Spleen (tissue), 11 donors: ENCODE measurements around the gene AGO4. TPM values are rescaled to one million over a fixed set of nuclear protein-coding genes. Genes with fewer than 3 reads are reported as not detected.

Experiments
- DNase-seq: peaks from one replicate; pipeline ENCODE4 v3.0.0-alpha.2; 2020
- H3K27ac ChIP-seq, 8 donors: fragments of 200-600 bp; sonication (generic) in 7 of 8; 1 replicate in 4 of 8; 2 replicates in 4 of 8; pipeline versions ENCODE4 v1.5.0 to v1.8.0; 2016 to 2021; ENCODE audit warnings: inconsistent platforms in 4 of 8, mild to moderate bottlenecking in 4 of 8, moderate library complexity in 1 of 8
- H3K27me3 ChIP-seq, 7 donors: fragments of 200-600 bp; sonication (generic) in 6 of 7; replicated peaks in 1 of 7; 1 replicate in 4 of 7; 2 replicates in 3 of 7; pipeline versions ENCODE4 v1.5.0 to v1.8.0; 2016 to 2021; ENCODE audit warnings: inconsistent platforms in 3 of 7, mild to moderate bottlenecking in 1 of 7
- H3K36me3 ChIP-seq, 6 donors: fragments of 200-600 bp; sonication (generic) in 5 of 6; 1 replicate in 4 of 6; 2 replicates in 2 of 6; pipeline versions ENCODE4 v1.5.0 to v1.8.0; 2016 to 2021; ENCODE audit warnings: inconsistent platforms in 2 of 6
- H3K4me1 ChIP-seq, 6 donors: fragments of 200-600 bp; sonication (generic) in 5 of 6; 1 replicate in 3 of 6; 2 replicates in 3 of 6; pipeline versions ENCODE4 v1.5.0 to v1.8.0; 2016 to 2021; ENCODE audit warnings: inconsistent platforms in 3 of 6
- H3K4me3 ChIP-seq, 8 donors: fragments of 200-600 bp; sonication (generic) in 7 of 8; 1 replicate in 4 of 8; 2 replicates in 4 of 8; pipeline versions ENCODE4 v1.5.0 to v1.8.0; 2016 to 2021; ENCODE audit warnings: inconsistent platforms in 4 of 8, mild to moderate bottlenecking in 4 of 8, moderate library complexity in 2 of 8
- H3K9me3 ChIP-seq, 8 donors: fragments of 200-600 bp; sonication (generic) in 7 of 8; 1 replicate in 4 of 8; 2 replicates in 4 of 8; pipeline versions ENCODE4 v1.5.0 to v1.8.0; 2016 to 2021; ENCODE audit warnings: inconsistent platforms in 4 of 8
- POLR2A ChIP-seq, 3 donors: fragments of 450-650 bp; IDR thresholded peaks; one replicate each; pipeline ENCODE4 v1.5.1; 2017; ENCODE audit warnings: antibody characterized with exemption in 3 of 3, mild to moderate bottlenecking in 1 of 3
- POLR2AphosphoS5 ChIP-seq, 3 donors: sonication (generic); formaldehyde crosslinking; IDR thresholded peaks; one replicate each; pipeline ENCODE4 v1.5.1; 2017; ENCODE audit warnings: antibody characterized with exemption in 3 of 3
- WGBS, 5 donors: extraction: QIAGEN DNeasy Blood & Tissue Kit in 3 of 5; methylation state at CpG; one replicate each; pipeline versions ENCODE4 v1.1.5 to v1.1.7; 2013 to 2018; 5-methylcytosine and 5-hydroxymethylcytosine counted together
- intact Hi-C: fragments of 100-400 bp; cut with DNase I; formaldehyde crosslinking; loops from one replicate; pipeline ENCODE4 v1.15.0; 2023; ENCODE audit warnings: low total_unique reads
- polyA plus RNA-seq, 3 donors: library from polyadenylated mRNA; stranded (reverse); fragments of 200-250 nt; gene quantifications; one replicate each; pipeline ENCODE4 v1.2.1, GENCODE V29; 2013
- total RNA-seq, 7 donors: library from RNA; depleted of rRNA in 3 of 7; stranded (reverse); fragments of >200 nt in 3 of 7; fragmentation: NEBNext Ultra II Directional in 4 of 7; extraction: Animal tissue kit (Norgen Biotek cat#: 25700) in 4 of 7; gene quantifications; one replicate each; pipeline versions ENCODE4 v1.1.0 to v1.2.1, GENCODE V29; 2016 to 2021
- TF ChIP-seq, protein P1 (sequence below), 11 experiments: fragments of 200-600 bp in 7 of 11; fragments of 450-650 bp in 4 of 11; sonication (generic) in 4 of 11; IDR thresholded peaks in 8 of 11; conservative IDR thresholded peaks in 3 of 11; 1 replicate in 7 of 11; 2 replicates in 4 of 11; pipeline versions ENCODE4 v1.4.0 to v1.8.0; 2016 to 2021; ENCODE audit warnings: antibody characterized with exemption in 11 of 11, inconsistent platforms in 4 of 11, mild to moderate bottlenecking in 1 of 11
- donor health status: healthy with polysubstance abuse.
- donor health status: DM: no; HTN: no; CAD: no; lungs with moderate emphysema.
- donor health status: DM: no; HTN: no; CAD: no.
- donor health status: Bipolar disorder and iron deficiency.
- donor health status: healthy.
- donor health status: DM: no; HTN: no; CAD: no.
- donor health status: DM: yes; HTN: yes; CAD: no.

Gene AGO4
- total and polyA plus RNA-seq, 10 donors = 6.4 to 73.3 (median 31.7) TPM

DNA sequence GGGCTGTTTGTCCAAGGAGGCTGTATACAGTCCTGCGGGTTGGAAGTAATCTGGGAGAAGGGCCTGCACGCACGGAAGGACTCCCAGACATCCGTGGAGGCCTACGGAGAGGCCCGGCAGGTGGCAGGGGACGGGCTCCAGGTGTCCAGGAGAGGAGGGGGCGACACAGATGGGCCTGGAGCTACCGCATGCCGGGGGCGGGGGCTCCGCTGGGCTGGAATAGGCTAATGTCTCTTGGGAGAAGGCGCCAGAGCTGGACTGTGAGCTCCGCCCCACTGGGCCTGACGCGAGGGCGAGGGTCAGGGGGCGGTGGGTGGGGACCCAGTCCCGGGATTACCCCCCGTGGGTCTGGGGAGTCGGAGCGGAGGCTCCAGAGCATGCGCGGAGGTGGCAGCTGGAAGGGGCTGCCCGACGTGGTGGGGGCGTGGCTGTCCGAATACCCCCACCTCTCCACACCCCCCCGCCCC, 75.9 kb downstream of the AGO4 start:
- TF ChIP-seq POLR2AphosphoS5 (IDR thresholded peaks at IDR 0.05) (no peak), POLR2A (IDR thresholded peaks at IDR 0.05) (no peak)
- TF ChIP-seq, protein P1, sequence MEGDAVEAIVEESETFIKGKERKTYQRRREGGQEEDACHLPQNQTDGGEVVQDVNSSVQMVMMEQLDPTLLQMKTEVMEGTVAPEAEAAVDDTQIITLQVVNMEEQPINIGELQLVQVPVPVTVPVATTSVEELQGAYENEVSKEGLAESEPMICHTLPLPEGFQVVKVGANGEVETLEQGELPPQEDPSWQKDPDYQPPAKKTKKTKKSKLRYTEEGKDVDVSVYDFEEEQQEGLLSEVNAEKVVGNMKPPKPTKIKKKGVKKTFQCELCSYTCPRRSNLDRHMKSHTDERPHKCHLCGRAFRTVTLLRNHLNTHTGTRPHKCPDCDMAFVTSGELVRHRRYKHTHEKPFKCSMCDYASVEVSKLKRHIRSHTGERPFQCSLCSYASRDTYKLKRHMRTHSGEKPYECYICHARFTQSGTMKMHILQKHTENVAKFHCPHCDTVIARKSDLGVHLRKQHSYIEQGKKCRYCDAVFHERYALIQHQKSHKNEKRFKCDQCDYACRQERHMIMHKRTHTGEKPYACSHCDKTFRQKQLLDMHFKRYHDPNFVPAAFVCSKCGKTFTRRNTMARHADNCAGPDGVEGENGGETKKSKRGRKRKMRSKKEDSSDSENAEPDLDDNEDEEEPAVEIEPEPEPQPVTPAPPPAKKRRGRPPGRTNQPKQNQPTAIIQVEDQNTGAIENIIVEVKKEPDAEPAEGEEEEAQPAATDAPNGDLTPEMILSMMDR (IDR thresholded peaks at IDR 0.05 in 8 of 11, conservative IDR thresholded peaks at IDR 0.05 in 3 of 11) = no peak
- H3K4me1 ChIP-seq = peaks cover 19 to 60% (median 57%) of the 10 kb centered on the region in 6 donors
- H3K4me3 ChIP-seq = peak overlapping the region; percentile 80 to 100 (median 96)
- H3K27ac ChIP-seq = peak overlapping the region; percentile 79 to 91 (median 88)
- peaks cover 0 to 6% (median 0%) of the 10 kb centered on the region in 6 donors for H3K36me3 ChIP-seq
- intact Hi-C loops = loop anchor here (10.0 kb wide), 1 partner anchor 51 kb away; the partner anchor contains the start of gene AGO3
- peak; percentile 84 for DNase-seq
- WGBS, 5 donors = 0 to 2% (median 1%) methylated on average over 17 to 29 of the region's 29 CpGs
- no peaks in the 10 kb centered on the region for H3K9me3 ChIP-seq
- no peaks in the 10 kb centered on the region for H3K27me3 ChIP-seq

DNA sequence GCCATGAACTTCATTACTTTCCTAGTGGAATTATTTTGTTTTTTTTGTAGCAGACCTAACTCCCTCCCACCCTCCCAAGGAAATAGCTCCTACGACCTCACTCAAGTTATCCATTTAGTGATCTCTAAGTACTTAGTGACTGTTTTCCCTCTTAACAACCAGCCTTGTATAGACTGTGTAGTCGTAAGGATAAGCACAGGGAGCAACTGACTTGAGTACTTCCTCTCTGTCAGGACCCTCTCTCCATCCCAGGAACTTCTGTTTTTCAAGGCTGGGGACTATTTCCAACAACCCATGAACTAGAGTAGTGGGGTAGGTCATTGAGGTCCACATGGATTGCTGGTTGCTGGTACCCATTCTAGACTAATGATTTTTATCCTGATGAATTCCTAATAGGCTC, 77.1 kb downstream of the AGO4 start:
- Histone ChIP-seq H3K27me3 (no peaks in the 10 kb centered on the region), H3K9me3 (no peaks in the 10 kb centered on the region), H3K36me3 (peaks cover 0 to 18% (median 4%) of the 10 kb centered on the region in 6 donors), H3K4me3 (no peak overlapping the region), H3K27ac (peak overlapping the region in 5 of 8 donors; percentile 1 to 91 (median 9)), H3K4me1 (peaks cover 19 to 73% (median 66%) of the 10 kb centered on the region in 6 donors)
- TF ChIP-seq, protein P1 (IDR thresholded peaks at IDR 0.05 in 8 of 11, conservative IDR thresholded peaks at IDR 0.05 in 3 of 11) = no peak
- TF ChIP-seq POLR2AphosphoS5 (IDR thresholded peaks at IDR 0.05) = no peak
- TF ChIP-seq POLR2A (IDR thresholded peaks at IDR 0.05) = no peak
- WGBS, 5 donors = 22 to 74% (median 44%) methylated on average over 2 of the region's 2 CpGs
- intact Hi-C loops = loop anchor here (10.0 kb wide), 1 partner anchor 50 kb away; the partner anchor contains the start of gene AGO3
- DNase-seq = no peak

DNA sequence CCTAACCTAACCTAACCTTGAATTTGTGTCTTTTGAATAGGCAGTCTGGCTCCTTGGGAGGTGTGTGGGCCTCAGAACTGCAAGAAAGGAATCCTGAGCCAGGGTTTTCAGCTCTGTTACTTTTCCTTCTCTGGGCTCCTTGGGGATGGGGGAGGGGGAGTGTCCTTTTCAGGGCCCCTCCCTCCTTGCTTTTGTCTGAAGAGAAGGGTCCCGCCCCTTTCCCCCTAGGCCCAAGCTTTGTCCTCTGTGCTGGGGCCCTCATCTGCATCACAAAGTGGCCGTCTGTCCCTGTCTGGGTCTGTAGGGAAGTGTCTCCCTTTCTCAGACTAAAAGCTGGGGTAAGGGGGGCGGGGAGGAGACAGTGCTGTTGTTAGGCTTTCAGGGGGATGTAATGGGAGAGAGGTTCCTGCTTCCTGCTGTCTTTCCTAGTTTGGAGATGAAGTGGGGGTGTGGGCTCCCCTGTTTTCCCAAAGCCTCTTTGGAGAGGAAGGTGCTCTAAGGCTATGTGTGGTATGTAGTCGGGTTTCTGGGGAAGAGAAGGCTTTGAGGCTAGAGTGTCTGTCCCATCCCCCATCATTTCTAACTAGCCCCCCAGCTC, 78.2 kb downstream of the AGO4 start:
- Histone ChIP-seq H3K4me3 (no peak overlapping the region), H3K27ac (peak overlapping the region in 6 of 8 donors; percentile 4 to 91 (median 38)), H3K9me3 (no peaks in the 10 kb centered on the region), H3K36me3 (peaks cover 0 to 29% (median 11%) of the 10 kb centered on the region in 6 donors), H3K4me1 (peaks cover 19 to 76% (median 66%) of the 10 kb centered on the region in 6 donors), H3K27me3 (no peaks in the 10 kb centered on the region)
- DNase-seq = no peak
- intact Hi-C loops = loop anchor here (10.0 kb wide), 1 partner anchor 49 kb away; the partner anchor contains the start of gene AGO3
- TF ChIP-seq POLR2A (IDR thresholded peaks at IDR 0.05) (no peak), POLR2AphosphoS5 (IDR thresholded peaks at IDR 0.05) (no peak)
- TF ChIP-seq, protein P1 (IDR thresholded peaks at IDR 0.05 in 8 of 11, conservative IDR thresholded peaks at IDR 0.05 in 3 of 11) = no peak
- WGBS, 5 donors = 52 to 74% (median 60%) methylated on average over 4 of the region's 4 CpGs
